ENCODE measurements around the gene HSPB7.

- TF ChIP-seq POLR2AphosphoS5 (IDR thresholded peaks at IDR 0.05; ENCODE audit: low read depth, low read length) (no peak), TAF1 (IDR thresholded peaks at IDR 0.05; ENCODE audit: borderline replicate concordance, low read depth, low read length) (no peak), POLR2A (IDR thresholded peaks at IDR 0.05; ENCODE audit: low read depth, low read length) (no peak)
Measured at GRCh38 chr1:16005597-16005996, 12.2 kb downstream of the HSPB7 start.
